SK-N-MC (cell line): ENCODE results near the gene SLC6A4.

Experiments
- EZH2 ChIP-seq: fragments of 200-600 bp; sonication (generic); IDR thresholded peaks from one replicate; pipeline ENCODE4 v1.6.1; 2017; ENCODE audit warnings: antibody characterized with exemption
- FOXP2 ChIP-seq: optimal IDR thresholded peaks from 2 replicates; pipeline ENCODE3; 2011; ENCODE audit warnings: mild to moderate bottlenecking, moderate library complexity; ENCODE audit not compliant: insufficient read depth; ENCODE audit errors: extremely low read length, control extremely low read depth
- POLR2AphosphoS5 ChIP-seq: IDR thresholded peaks from 2 replicates; pipeline ENCODE4 v1.6.1; 2012; ENCODE audit warnings: mild to moderate bottlenecking, low read depth, low read length, borderline replicate concordance

DNA sequence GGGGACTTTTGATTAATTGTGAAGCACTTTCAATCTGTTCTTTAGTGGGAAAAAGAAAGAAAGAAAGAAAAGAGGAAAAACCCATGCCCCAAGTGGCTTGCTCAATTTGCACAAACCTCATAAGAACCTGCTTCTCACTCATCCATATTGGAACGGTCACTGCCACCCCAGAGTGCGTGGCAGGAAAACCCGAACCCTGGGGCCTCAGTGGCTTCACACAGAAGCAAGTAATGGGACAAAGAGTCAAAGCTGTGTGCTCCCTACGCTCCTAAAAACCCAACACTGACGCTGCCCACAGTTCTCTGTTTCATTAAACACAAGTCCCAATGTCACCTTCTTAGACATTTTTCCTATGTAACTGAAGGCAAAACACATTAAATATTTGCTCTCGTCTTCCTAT is 1.2 kb downstream of the SLC6A4 start:
- TF ChIP-seq POLR2AphosphoS5 (no peak), EZH2 (no peak), FOXP2 (no peak)
